ENCODE measurements around the gene TBC1D22A. TPM values are rescaled to one million over a fixed set of nuclear protein-coding genes. Genes with fewer than 3 reads are reported as not detected.

Gene TBC1D22A
- polyA plus RNA-seq, 1 experiment, result 24.2 TPM

DNA sequence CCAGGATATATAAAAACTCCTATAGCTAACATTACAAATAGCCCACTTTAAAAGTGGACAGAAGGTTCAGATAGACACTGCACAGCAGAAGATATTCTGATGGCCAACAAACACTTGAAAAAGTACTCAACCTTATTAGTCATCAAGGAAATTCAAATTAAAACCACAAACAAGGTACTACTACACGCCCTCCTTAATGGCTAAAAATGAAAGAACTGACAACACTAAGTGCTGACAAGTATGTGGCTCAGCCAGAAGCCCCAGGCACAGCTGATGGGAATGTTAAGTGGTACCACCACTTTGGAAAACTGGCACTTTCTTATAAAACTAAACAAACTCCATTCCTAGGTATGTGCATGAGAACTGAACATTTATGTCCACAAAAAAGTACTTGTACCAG, 320.1 kb downstream of the TBC1D22A start:
- H3K27me3 ChIP-seq (ENCODE audit: control insufficient read depth, insufficient read depth, low read length), result no peaks in the 10 kb centered on the region
- no peak for DNase-seq (ENCODE audit: low read depth)
- CTCF ChIA-PET, result no interaction called here
- POLR2A ChIA-PET, result no interaction called here
- TF ChIP-seq, protein P1, sequence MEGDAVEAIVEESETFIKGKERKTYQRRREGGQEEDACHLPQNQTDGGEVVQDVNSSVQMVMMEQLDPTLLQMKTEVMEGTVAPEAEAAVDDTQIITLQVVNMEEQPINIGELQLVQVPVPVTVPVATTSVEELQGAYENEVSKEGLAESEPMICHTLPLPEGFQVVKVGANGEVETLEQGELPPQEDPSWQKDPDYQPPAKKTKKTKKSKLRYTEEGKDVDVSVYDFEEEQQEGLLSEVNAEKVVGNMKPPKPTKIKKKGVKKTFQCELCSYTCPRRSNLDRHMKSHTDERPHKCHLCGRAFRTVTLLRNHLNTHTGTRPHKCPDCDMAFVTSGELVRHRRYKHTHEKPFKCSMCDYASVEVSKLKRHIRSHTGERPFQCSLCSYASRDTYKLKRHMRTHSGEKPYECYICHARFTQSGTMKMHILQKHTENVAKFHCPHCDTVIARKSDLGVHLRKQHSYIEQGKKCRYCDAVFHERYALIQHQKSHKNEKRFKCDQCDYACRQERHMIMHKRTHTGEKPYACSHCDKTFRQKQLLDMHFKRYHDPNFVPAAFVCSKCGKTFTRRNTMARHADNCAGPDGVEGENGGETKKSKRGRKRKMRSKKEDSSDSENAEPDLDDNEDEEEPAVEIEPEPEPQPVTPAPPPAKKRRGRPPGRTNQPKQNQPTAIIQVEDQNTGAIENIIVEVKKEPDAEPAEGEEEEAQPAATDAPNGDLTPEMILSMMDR (IDR thresholded peaks at IDR 0.05; ENCODE audit: insufficient read depth, low read depth, low read length), result no peak
- H3K36me3 ChIP-seq (ENCODE audit: control insufficient read depth, insufficient read depth, low read length), result no peaks in the 10 kb centered on the region
- H3K4me3 ChIP-seq (ENCODE audit: low read depth, low read length), result no peak overlapping the region

DNA sequence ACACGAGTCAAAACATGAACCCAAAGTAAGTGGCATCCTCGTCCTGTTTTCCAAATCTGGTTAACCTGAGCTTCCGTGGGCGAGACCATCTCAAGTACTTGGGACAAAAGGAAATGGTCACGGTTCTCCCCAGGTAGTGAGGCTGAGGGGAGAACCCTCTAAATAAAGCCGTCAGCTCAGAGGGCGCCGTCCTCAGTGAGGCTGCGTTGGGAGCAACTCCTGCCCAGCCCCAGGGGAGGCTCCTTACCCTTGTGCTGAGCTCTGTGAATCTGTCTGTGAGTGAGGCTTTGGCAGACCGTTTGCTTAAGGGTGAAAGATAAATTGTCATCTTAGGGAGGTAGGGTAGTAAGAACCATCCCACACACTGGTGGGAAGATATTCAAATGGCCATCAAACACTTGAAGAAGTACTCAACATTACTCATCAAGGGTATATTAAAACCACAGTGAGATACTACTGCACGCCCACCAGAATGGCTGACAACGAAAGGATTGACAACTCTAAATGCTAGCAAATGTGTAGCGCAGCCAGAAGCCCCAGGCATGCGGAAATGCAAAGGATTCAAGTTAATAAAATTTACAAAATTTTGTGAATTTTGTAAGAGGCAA, 321.0 kb downstream of the TBC1D22A start:
- Histone ChIP-seq H3K27me3 (ENCODE audit: control insufficient read depth, insufficient read depth, low read length) (no peaks in the 10 kb centered on the region), H3K36me3 (ENCODE audit: control insufficient read depth, insufficient read depth, low read length) (no peaks in the 10 kb centered on the region), H3K4me3 (ENCODE audit: low read depth, low read length) (no peak overlapping the region)
- ChIA-PET POLR2A (no interaction called here), CTCF (interaction anchor here (0.7 kb wide), 1 partner anchor 25 kb away, joined by 3 read pairs; no protein-coding TSS in a partner anchor)
- TF ChIP-seq, protein P1 (IDR thresholded peaks at IDR 0.05; ENCODE audit: insufficient read depth, low read depth, low read length), result no peak
- no peak for DNase-seq (ENCODE audit: low read depth)

DNA sequence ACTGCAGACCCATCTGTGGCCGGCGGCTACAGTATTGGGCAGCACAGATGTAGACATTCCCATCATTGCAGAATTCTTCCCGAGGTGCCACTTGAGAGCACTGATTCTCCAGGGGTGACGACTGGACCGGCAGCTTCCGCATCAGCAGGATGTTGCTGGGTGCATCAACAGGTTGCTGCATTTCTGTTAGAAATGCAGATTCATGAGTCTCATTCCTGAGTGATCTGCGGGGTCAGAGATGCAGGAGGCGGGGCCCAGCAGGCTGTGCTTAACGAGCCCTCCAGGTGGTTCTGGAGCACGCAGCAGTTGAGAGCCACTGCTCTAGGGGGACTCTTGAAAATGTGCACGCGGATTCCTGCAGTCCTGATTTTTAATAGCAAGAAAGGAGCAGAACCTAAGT, 321.8 kb downstream of the TBC1D22A start:
- ChIA-PET CTCF (no interaction called here), POLR2A (no interaction called here)
- TF ChIP-seq, protein P1 (IDR thresholded peaks at IDR 0.05; ENCODE audit: insufficient read depth, low read depth, low read length), result no peak
- Histone ChIP-seq H3K4me3 (ENCODE audit: low read depth, low read length) (no peak overlapping the region), H3K27me3 (ENCODE audit: control insufficient read depth, insufficient read depth, low read length) (no peaks in the 10 kb centered on the region), H3K36me3 (ENCODE audit: control insufficient read depth, insufficient read depth, low read length) (no peaks in the 10 kb centered on the region)
- no peak for DNase-seq (ENCODE audit: low read depth)

DNA sequence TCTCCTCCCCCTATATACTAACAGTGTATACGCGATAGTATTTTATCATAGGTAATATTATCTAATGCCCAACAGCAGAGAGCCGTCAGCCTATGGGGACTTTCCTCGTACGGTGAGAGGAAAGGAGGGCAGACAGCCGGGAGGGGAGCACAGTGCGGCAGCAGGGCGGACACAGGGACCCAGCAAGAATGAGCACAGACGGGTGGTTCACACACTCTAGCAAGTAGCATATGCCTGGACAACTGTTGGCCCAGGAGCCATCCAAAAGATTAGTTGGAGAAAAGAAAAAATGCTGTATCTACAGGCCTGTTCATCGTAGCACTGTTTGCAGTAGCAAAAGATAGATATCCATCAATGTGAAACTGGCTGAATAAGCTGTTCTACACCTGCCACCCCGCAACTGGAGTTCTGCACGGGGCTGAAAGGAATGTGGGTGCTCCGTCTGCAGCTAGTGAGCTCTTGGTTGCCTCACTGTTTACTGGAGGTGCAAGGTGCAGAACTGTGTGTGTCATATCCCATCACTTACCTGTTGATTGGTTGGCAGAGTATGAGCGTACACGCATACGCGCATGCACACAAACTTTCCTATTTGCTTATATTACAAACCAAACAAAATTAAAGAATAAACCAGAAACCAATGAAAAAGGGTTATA, 324.3 kb downstream of the TBC1D22A start:
- Histone ChIP-seq H3K27me3 (ENCODE audit: control insufficient read depth, insufficient read depth, low read length) (no peaks in the 10 kb centered on the region), H3K36me3 (ENCODE audit: control insufficient read depth, insufficient read depth, low read length) (no peaks in the 10 kb centered on the region), H3K4me3 (ENCODE audit: low read depth, low read length) (no peak overlapping the region)
- TF ChIP-seq, protein P1 (IDR thresholded peaks at IDR 0.05; ENCODE audit: insufficient read depth, low read depth, low read length), result no peak
- ChIA-PET POLR2A (no interaction called here), CTCF (no interaction called here)
- no peak for DNase-seq (ENCODE audit: low read depth)

DNA sequence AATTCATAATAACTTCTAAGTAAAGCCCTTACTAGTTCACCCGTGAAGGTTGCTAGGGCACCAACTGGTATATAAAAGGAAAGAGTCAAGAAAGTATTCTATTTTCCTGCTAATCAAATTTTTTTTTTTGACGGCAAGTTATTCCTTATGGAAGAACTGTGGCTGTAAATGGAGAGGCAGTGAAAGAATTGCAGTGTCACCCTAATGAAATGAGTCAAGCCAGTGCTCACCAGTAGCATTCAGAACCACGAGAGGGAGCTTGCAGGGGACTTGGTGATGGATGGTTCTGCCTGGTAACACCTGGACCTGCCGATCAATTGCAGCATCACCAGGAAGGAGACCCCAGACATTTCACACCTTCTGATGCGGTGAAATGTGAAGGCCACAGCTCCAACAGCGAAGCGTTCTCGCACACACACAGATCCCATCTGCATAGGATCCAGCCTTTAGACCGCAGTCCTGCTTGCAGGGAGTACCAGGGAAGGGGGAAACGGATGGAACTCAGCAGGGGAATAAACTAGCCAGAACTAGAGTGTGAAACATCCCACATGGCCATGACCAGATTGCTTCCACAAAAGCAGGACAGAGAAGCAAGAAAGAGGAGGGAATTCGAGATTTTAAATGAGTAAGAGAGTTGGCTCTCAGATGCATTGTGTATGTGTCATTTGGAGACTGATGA, 326.2 kb downstream of the TBC1D22A start:
- H3K4me3 ChIP-seq (ENCODE audit: low read depth, low read length), result no peak overlapping the region
- no peaks in the 10 kb centered on the region for H3K36me3 ChIP-seq (ENCODE audit: control insufficient read depth, insufficient read depth, low read length)
- ChIA-PET POLR2A (no interaction called here), CTCF (no interaction called here)
- TF ChIP-seq, protein P1 (IDR thresholded peaks at IDR 0.05; ENCODE audit: insufficient read depth, low read depth, low read length), result no peak
- H3K27me3 ChIP-seq (ENCODE audit: control insufficient read depth, insufficient read depth, low read length), result no peaks in the 10 kb centered on the region
- no peak for DNase-seq (ENCODE audit: low read depth)
